ENCODE data around the gene NFIA. TPM values are rescaled to one million over a fixed set of nuclear protein-coding genes. Genes with fewer than 3 reads are reported as not detected.
A peak's percentile ranks its signal among the peaks of the same experiment; 100 is the strongest.

Gene NFIA
- total and polyA plus RNA-seq, 4 experiments from 2014 or later = 5.1 to 7.3 (median 6.7) TPM

- intact Hi-C loops (cut with micrococcal nuclease) = no loop called here
- no peak overlapping the region for H3K27ac ChIP-seq (ENCODE audit: low read depth, low read length)
- no peaks in the 10 kb centered on the region for H3K9me3 ChIP-seq (ENCODE audit: control insufficient read depth in 1 of 2, low read length in 2 of 2)
- POLR2A ChIA-PET (ENCODE audit: partially characterized antibody) = no interaction called here
- H3K27ac Mint-ChIP-seq = no peak overlapping the region
- H3K27me3 ChIP-seq (ENCODE audit: insufficient read depth, low read length) = no peaks in the 10 kb centered on the region
- CTCF ChIA-PET (ENCODE audit: partially characterized antibody) = interaction anchor here (2.8 kb wide), 1 partner anchor 120 kb away, joined by 8 read pairs; no protein-coding TSS in a partner anchor
- H3K4me3 ChIP-seq (ENCODE audit: low read length in 2 of 2) = no peak overlapping the region
- no peaks in the 10 kb centered on the region for H3K9me3 Mint-ChIP-seq
- H3K36me3 ChIP-seq (ENCODE audit: insufficient read depth, low read length) = no peaks in the 10 kb centered on the region
- H3K27me3 Mint-ChIP-seq = no peaks in the 10 kb centered on the region
- H3K36me3 Mint-ChIP-seq = no peaks in the 10 kb centered on the region
- no peak for DNase-seq
- no peaks in the 10 kb centered on the region for H3K4me1 ChIP-seq (ENCODE audit: insufficient read depth, low read length)
- H3K4me1 Mint-ChIP-seq = no peaks in the 10 kb centered on the region
- H3K4me3 Mint-ChIP-seq = no peak overlapping the region
Observed at GRCh38 chr1:61169634-61170033, 87.3 kb downstream of the NFIA start.

GRCh38 chr1:61170328-61171238 lies 88.2 kb downstream of the NFIA start:
- POLR2A ChIA-PET (ENCODE audit: partially characterized antibody) = no interaction called here
- CTCF ChIA-PET (ENCODE audit: partially characterized antibody) = no interaction called here
- intact Hi-C loops (cut with micrococcal nuclease) = no loop called here

GRCh38 chr1:61171346-61171745 lies 89.0 kb downstream of the NFIA start:
- Histone ChIP-seq H3K9me3 (ENCODE audit: control insufficient read depth in 1 of 2, low read length in 2 of 2) (no peaks in the 10 kb centered on the region), H3K27me3 (ENCODE audit: insufficient read depth, low read length) (no peaks in the 10 kb centered on the region), H3K36me3 (ENCODE audit: insufficient read depth, low read length) (no peaks in the 10 kb centered on the region), H3K4me3 (ENCODE audit: low read length in 2 of 2) (no peak overlapping the region), H3K27ac (ENCODE audit: low read depth, low read length) (no peak overlapping the region), H3K4me1 (ENCODE audit: insufficient read depth, low read length) (no peaks in the 10 kb centered on the region)
- no peak overlapping the region for H3K27ac Mint-ChIP-seq
- H3K36me3 Mint-ChIP-seq = no peaks in the 10 kb centered on the region
- H3K27me3 Mint-ChIP-seq = peaks cover 0 to 3% of the 10 kb centered on the region in 2 donors
- no peaks in the 10 kb centered on the region for H3K9me3 Mint-ChIP-seq
- intact Hi-C loops (cut with micrococcal nuclease) = no loop called here
- DNase-seq = no peak
- H3K4me1 Mint-ChIP-seq = no peaks in the 10 kb centered on the region
- ChIA-PET CTCF (ENCODE audit: partially characterized antibody) (no interaction called here), POLR2A (ENCODE audit: partially characterized antibody) (no interaction called here)
- H3K4me3 Mint-ChIP-seq = no peak overlapping the region

More at GRCh38 chr1:61170328-61171238, 88.2 kb downstream of the NFIA start:
- Mint-ChIP-seq H3K9me3 (no peaks in the 10 kb centered on the region), H3K27ac (no peak overlapping the region), H3K4me3 (no peak overlapping the region), H3K4me1 (no peaks in the 10 kb centered on the region), H3K27me3 (peaks cover 0 to under 1% of the 10 kb centered on the region in 2 donors), H3K36me3 (no peaks in the 10 kb centered on the region)
- no peaks in the 10 kb centered on the region for H3K4me1 ChIP-seq (ENCODE audit: insufficient read depth, low read length)
- H3K27ac ChIP-seq (ENCODE audit: low read depth, low read length) = no peak overlapping the region
- H3K36me3 ChIP-seq (ENCODE audit: insufficient read depth, low read length) = no peaks in the 10 kb centered on the region
- DNase-seq = no peak
- no peak overlapping the region for H3K4me3 ChIP-seq (ENCODE audit: low read length in 2 of 2)
- no peaks in the 10 kb centered on the region for H3K27me3 ChIP-seq (ENCODE audit: insufficient read depth, low read length)
- H3K9me3 ChIP-seq (ENCODE audit: control insufficient read depth in 1 of 2, low read length in 2 of 2) = no peaks in the 10 kb centered on the region

- ChIA-PET CTCF (ENCODE audit: partially characterized antibody) (no interaction called here), POLR2A (ENCODE audit: partially characterized antibody) (no interaction called here)
- no peaks in the 10 kb centered on the region for H3K4me1 ChIP-seq (ENCODE audit: insufficient read depth, low read length)
- H3K27ac ChIP-seq (ENCODE audit: low read depth, low read length) = no peak overlapping the region
- Mint-ChIP-seq H3K4me3 (no peak overlapping the region), H3K27ac (no peak overlapping the region), H3K9me3 (no peaks in the 10 kb centered on the region), H3K27me3 (peaks cover 0 to 3% of the 10 kb centered on the region in 2 donors), H3K4me1 (no peaks in the 10 kb centered on the region), H3K36me3 (no peaks in the 10 kb centered on the region)
- no peaks in the 10 kb centered on the region for H3K36me3 ChIP-seq (ENCODE audit: insufficient read depth, low read length)
- intact Hi-C loops (cut with micrococcal nuclease) = no loop called here
- DNase-seq = no peak
- H3K9me3 ChIP-seq (ENCODE audit: control insufficient read depth in 1 of 2, low read length in 2 of 2) = no peaks in the 10 kb centered on the region
- no peak overlapping the region for H3K4me3 ChIP-seq (ENCODE audit: low read length in 2 of 2)
- H3K27me3 ChIP-seq (ENCODE audit: insufficient read depth, low read length) = no peaks in the 10 kb centered on the region
Observed at GRCh38 chr1:61171974-61172373, 89.6 kb downstream of the NFIA start.

GRCh38 chr1:61173118-61173517 lies 90.8 kb downstream of the NFIA start:
- H3K36me3 Mint-ChIP-seq = no peaks in the 10 kb centered on the region
- Histone ChIP-seq H3K9me3 (ENCODE audit: control insufficient read depth in 1 of 2, low read length in 2 of 2) (no peaks in the 10 kb centered on the region), H3K4me1 (ENCODE audit: insufficient read depth, low read length) (no peaks in the 10 kb centered on the region), H3K4me3 (ENCODE audit: low read length in 2 of 2) (no peak overlapping the region), H3K27me3 (ENCODE audit: insufficient read depth, low read length) (no peaks in the 10 kb centered on the region), H3K36me3 (ENCODE audit: insufficient read depth, low read length) (no peaks in the 10 kb centered on the region), H3K27ac (ENCODE audit: low read depth, low read length) (no peak overlapping the region)
- POLR2A ChIA-PET (ENCODE audit: partially characterized antibody) = no interaction called here
- no peaks in the 10 kb centered on the region for H3K4me1 Mint-ChIP-seq
- intact Hi-C loops (cut with micrococcal nuclease) = no loop called here
- no peaks in the 10 kb centered on the region for H3K9me3 Mint-ChIP-seq
- CTCF ChIA-PET (ENCODE audit: partially characterized antibody) = no interaction called here
- no peak for DNase-seq
- H3K27me3 Mint-ChIP-seq = peaks cover 0 to 3% of the 10 kb centered on the region in 2 donors
- H3K27ac Mint-ChIP-seq = no peak overlapping the region
- H3K4me3 Mint-ChIP-seq = no peak overlapping the region

GRCh38 chr1:61174060-61174795 lies 91.9 kb downstream of the NFIA start:
- no peak for DNase-seq
- CTCF ChIA-PET (ENCODE audit: partially characterized antibody) = interaction anchor here (1.9 kb wide), 1 partner anchor 131 kb away, joined by 7 read pairs; no protein-coding TSS in a partner anchor

DNA sequence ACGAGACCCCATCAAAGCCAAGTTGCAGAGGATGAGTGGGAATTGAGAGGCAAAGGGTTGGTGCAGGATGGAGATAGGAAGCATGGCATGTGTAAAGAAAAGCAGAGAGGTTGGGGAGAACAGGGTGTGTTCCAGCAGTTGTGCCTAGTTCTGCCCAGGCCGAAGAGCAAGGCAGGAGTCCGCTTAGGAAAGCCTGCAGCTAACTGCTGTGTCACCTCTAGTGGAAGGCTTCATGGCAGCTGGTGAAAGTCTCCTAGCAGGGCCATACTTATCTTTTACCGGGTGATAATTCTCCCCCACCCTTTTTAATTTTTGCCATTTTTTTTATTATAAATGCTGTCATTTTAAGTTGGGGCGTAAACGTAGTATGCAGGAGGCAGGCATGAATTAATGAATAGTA lies 93.6 kb downstream of the NFIA start:
- Mint-ChIP-seq H3K4me3 (no peak overlapping the region), H3K36me3 (no peaks in the 10 kb centered on the region), H3K27me3 (peaks cover 0 to 3% of the 10 kb centered on the region in 2 donors), H3K9me3 (no peaks in the 10 kb centered on the region), H3K4me1 (no peaks in the 10 kb centered on the region), H3K27ac (no peak overlapping the region)
- no peaks in the 10 kb centered on the region for H3K9me3 ChIP-seq (ENCODE audit: control insufficient read depth in 1 of 2, low read length in 2 of 2)
- POLR2A ChIA-PET (ENCODE audit: partially characterized antibody) = no interaction called here
- intact Hi-C loops (cut with micrococcal nuclease) = no loop called here
- H3K36me3 ChIP-seq (ENCODE audit: insufficient read depth, low read length) = no peaks in the 10 kb centered on the region
- CTCF ChIA-PET (ENCODE audit: partially characterized antibody) = interaction anchor here (1.9 kb wide), 1 partner anchor 133 kb away, joined by 7 read pairs; no protein-coding TSS in a partner anchor
- H3K27ac ChIP-seq (ENCODE audit: low read depth, low read length) = no peak overlapping the region
- H3K27me3 ChIP-seq (ENCODE audit: insufficient read depth, low read length) = no peaks in the 10 kb centered on the region
- no peaks in the 10 kb centered on the region for H3K4me1 ChIP-seq (ENCODE audit: insufficient read depth, low read length)
- no peak for DNase-seq
- H3K4me3 ChIP-seq (ENCODE audit: low read length in 2 of 2) = no peak overlapping the region

More at GRCh38 chr1:61174060-61174795, 91.9 kb downstream of the NFIA start:
- Histone ChIP-seq H3K36me3 (ENCODE audit: insufficient read depth, low read length) (no peaks in the 10 kb centered on the region), H3K4me1 (ENCODE audit: insufficient read depth, low read length) (no peaks in the 10 kb centered on the region), H3K4me3 (ENCODE audit: low read length in 2 of 2) (no peak overlapping the region), H3K27ac (ENCODE audit: low read depth, low read length) (no peak overlapping the region), H3K27me3 (ENCODE audit: insufficient read depth, low read length) (no peaks in the 10 kb centered on the region), H3K9me3 (ENCODE audit: control insufficient read depth in 1 of 2, low read length in 2 of 2) (no peaks in the 10 kb centered on the region)
- Mint-ChIP-seq H3K4me3 (no peak overlapping the region), H3K27me3 (peaks cover 0 to 3% of the 10 kb centered on the region in 2 donors), H3K4me1 (no peaks in the 10 kb centered on the region), H3K36me3 (no peaks in the 10 kb centered on the region), H3K9me3 (no peaks in the 10 kb centered on the region), H3K27ac (peak overlapping the region in 1 of 7 donors; percentile 12)
- POLR2A ChIA-PET (ENCODE audit: partially characterized antibody) = no interaction called here
- intact Hi-C loops (cut with micrococcal nuclease) = no loop called here

All from CD4-positive, alpha-beta memory T cell (primary cell).